ENCODE results near the gene PFN3.
"Not testable (repeated sequence)": the region's sequence is repeated elsewhere in the genome, so short reads cannot be mapped to it uniquely, and the experiment has no call there.

The PFN3 gene

DNA sequence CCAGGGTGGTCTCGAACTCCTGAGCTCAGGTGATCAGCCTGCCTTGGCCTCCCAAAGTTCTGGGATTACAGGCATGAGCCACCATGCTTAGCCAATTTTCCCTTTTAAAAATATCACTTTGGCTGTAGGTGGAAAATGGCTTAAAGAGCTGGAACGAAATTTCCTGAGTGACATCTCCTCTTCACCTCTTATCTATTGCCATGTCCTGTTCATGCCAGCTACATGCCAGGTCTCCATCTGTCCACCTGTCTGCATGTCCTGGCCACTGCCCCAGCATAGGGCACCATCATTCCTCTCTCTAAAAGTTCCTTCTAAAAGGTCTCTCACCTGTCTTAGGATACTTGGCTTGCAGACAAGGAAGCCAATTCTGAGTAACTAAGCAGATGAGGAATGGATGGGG is 23.2 kb upstream of the PFN3 start:
- no peak for DNase-seq

DNA sequence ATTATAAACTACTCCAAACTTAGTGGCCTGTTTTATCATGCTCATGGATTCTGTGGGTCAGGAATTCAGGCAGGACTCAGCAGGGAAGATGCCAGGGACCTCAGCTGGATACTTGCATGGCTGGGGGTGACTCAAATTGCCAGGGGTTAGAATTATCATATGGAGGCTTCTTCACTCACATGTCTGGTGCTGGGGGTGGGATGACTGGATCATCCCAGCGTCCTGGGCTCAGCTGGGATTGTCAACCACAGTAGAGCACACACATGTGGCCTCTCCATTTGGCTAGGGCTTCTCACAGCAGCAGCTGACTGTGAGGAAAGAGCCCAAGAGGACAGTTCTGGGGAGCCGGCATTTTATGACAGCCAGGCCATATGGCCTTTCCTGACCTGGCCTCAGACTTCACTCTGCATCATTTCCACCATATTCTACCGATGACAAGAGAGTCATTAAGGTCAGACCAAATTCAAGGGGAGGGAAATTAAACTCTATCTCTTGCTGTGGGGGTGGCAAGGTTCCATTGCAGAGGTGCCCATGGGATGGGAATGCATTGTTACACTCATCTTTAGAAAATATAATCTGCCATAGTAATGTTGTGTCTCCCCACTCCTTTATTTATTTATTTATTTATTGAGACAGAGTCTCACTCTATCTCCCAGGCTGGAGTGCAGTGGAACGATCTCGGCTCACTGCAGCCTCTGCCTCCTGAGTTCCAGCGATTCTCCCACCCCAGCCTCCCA is 20.8 kb upstream of the PFN3 start:
- DNase-seq = no peak

DNA sequence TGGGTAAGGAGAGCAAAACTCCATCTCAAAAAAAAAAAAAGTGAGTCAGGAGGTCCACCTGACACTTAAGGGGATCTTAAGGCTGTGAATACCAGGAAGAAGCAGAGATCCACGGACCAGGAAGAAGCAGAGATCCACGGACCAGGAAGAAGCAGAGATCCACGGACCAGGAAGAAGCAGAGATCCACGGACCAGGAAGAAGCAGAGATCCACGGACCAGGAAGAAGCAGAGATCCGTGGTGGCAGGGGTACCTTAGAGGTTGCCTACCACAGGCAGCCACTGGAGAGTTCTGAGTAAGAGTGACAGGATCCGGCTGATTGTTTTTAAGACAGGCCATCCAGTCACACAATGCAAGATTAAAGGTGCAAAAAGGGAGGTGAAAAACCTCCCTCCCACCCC is 20.0 kb upstream of the PFN3 start:
- not testable (repeated sequence) for DNase-seq

DNA sequence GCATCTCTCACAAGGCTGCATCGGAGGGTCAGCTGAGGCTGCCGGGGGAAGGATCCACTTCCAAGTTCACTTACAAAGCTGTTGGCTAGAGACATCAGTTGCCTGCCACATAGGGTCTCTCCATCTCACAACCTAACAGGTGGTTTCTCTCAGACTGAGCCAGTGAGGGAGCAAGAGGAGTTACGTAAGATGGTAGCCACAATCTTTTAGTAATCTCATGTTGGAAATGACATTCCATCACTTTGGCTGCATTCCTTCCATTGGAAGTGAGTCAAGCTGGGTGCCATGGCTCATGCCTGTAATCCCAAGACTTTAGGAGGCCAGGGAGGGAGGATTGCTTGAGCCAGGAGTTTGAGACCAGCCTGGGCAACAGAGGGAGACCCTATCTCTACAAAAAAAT is 18.6 kb upstream of the PFN3 start:
- DNase-seq = no peak

DNA sequence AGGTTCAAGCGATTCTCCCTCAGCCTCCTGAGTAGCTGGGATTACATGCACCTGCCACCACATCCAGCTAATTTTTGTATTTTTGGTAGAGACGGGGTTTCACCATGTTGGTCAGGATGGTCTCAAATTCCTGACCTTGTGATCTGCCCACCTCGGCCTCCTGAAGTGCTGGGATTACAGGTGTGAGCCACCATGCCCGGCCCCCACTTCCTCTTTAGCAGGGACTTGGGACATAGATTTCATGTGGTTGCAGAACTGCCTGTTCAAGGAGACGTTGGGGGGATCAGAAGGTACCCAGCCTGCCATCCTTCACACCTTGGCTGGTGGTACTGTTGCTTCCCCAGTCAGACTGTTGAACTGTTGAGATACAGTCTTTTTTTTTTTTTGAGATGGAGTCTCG is 16.6 kb upstream of the PFN3 start:
- DNase-seq = not testable (repeated sequence)

DNA sequence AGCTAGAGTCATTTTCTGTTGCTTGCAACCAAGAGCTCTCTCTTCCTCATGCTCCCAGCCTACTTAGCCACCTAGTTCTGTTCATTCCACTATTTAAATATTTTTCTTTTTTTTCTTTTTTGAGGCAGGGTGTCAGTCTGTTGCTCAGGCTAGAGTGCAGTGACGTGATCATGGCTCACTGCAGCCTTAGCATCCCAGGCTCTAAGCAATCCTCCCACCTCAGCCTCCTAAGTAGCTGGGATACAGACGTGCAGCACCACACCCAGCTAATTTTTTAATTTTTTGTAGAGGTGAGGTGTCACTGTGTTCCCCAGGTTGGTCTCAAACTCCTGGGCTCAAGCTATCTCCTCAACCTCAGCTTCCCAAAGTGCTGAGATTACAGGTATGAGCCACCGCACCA is 14.0 kb upstream of the PFN3 start:
- DNase-seq = no peak

DNA sequence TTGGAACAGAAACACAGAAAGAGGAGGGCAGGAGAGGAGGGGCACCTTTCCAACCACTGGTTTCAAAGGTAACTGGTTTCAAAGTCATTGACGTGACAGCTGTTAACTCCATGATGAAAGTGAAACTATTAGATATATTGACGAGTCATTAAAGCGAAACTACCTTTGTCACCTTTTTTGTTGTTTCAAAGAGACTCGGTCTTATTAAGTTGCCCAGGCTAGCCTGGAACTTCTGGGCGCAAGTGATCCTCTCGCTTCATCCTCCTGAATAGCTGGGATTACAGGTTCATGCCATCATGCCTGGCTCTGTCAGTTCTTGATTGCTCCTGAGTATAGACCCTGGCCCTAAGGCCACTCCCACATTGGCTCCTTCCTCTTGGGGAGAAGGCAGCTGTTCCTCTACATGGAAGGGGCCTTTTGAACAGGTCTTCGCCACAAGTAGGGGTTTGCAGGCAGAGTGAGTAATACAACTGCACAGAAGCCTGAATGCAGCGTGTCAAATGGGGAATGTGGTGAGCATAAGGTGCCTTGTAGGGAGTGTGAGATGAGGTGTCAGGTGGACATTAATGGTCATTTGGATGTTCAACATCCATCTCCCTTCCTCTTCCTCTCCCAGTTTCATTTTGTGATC is 12.3 kb upstream of the PFN3 start:
- no peak for DNase-seq

DNA sequence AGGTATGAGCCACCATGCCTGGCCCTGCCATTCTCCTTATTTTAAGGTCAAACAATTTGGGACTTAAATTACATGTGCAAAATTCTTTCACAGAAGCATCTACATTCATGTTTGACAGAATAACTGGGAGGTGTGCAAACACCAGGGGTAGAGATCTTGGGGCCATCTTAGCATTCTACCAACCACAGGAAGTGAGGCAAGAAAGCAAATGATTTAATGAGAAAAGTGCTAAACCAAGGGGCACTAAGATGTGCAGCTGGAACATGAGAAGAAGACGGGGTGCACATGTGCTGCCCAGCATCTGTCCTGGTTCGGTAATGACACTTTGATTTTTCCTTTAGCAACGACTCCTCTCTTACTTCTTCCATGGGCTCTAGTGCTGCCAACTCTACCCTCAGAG is 10.1 kb upstream of the PFN3 start:
- no peak for DNase-seq

DNA sequence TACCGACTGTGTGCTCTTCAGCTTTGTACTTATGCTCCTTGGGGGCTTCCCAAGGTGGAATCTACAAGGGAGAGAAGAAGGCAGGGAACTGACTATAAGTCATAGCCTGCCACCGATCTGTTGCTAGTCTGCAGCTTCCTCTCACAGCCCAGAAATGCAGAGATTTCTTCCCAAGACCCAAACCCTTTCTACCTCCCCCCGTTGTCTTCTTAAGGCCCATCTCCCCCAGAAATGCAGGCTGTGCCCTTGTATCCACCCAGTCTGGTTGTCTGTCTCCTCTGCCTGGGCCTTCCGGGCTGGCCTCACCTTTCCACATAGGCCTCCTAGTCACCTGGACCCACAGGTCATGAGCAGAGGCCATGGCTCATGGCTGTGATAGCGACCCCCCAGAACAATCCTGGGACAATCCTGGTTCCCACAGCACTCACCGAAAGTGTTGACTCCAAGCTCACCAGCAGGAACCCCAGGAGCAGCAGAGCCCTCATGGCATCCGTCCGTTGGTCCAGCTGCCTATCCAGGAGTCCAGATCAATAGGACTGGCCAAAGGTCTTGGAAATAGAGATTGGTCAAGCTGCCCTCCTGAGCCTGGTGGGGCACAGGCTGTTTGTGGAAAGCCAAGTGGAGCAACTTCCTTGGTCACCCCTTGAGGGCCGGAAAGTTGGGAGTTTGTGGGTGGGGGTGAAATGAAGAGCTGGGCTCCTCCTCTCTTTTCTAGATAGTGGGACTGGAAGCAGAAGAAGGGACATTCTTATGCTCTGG is 8.8 kb upstream of the PFN3 start, which contains the start of gene F12:
F12 (minus strand) TSS at position 522 of the 759 bp plus-strand sequence; CDS start at position 485, 37 bp downstream.
- no peak for DNase-seq

DNA sequence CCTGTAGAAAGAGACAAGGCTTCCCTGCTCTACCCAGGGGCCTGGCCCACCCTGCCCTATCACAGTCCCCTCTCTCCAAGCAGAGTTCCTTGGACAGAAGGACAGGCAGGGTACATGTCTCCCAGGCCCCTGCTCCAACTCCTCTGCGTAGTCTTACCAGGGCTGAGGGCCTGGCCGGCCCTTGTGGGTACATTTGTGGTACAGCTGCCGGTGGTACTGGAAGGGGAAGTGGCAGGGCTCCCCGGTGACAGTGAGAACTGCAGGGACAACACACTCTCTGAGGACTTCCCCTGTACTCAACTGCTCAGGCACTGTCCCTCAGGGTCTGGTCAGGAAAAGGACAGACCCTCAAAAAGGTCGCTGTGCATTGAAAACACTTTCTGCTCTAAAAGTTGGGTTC is 5.3 kb upstream of the PFN3 start:
- DNase-seq = no peak

DNA sequence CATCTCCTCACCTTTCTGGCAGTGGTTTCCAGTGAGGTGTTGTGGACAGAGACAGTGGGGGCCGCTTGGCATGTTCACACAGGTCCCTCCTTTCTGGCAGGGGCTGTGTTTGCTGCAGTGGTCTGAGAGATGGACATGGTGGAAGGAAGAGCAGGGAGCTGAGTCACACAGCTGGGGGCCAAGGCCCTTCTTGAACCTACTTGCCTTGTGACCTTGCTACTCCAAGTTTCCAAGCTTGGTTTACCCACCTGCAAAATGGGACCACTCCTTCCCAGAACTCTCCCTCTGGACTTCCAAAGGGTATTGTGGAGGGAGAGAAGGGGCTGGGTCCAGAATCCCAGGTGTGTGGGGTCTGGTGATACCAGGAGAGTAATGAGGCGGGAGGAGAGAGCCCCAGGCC is 4.9 kb upstream of the PFN3 start:
- DNase-seq = no peak

DNA sequence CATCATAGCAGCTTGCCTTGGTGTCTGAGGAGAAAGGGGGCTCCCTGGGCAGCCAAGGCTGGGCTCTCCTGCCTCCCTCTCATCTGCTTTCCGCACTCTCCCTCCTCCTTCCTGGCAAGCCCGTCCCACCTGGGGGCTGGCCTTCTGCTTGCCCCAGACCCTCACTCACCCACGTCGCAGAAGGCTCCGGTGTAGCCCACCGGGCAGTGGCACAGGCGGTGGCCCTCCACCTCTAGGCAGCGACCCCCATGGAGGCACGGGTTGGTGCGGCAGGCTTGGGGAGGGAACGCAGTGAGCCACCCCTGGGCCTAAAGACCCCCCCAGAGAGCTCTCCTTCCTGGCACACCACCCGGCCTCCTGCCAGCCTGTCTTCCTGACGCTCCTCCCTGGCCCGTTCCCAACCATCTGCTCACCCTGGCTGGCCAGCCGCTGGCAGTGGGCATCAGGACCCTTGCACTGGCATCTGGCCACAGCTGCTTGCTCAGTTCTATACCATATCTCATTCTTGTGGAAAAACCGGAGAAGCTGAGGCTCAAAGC is 4.2 kb upstream of the PFN3 start:
- no peak for DNase-seq

DNA sequence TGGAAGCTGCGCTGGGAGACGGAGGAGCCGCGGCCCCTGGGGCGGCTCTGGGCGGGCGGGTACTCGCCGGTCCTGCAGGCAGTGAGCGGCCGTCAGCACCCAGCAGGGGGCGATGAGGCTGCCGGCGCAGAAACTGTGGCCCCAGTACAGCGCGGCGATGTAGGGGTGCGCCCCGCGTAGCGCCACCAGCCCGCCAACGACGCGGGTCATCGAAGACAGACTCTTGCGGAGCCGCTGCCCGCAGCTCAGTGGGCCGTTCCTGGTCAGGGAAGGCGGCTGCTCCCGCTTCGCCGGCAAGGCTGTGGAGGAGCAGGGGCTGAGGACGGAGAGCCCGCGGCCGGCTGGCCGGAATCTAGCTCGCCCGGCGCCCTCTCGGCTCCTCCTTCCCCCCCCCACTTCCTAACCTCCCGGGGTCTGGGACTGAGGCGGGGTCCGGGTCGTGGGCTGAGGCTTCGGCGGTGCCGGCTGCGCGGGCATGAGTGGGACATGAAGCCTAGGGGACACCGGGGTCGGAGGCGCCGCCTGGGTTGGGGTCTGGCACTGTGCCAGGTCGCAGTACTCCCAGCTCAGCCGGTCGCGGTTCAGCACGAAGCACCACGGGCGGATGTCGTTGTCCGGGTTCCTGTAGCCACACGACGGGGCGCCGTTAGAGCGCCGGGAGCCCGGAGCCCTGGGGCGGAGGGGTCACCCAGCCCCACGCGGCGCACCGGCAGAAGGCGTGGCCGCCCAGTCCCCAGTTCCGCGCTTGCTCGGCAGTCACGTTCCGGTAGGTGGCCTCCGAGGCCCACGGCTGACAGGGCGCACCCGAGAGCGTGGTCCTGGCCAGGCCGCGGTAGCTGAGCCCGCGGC is 3.6 kb upstream of the PFN3 start:
- DNase-seq = peak; percentile 38

DNA sequence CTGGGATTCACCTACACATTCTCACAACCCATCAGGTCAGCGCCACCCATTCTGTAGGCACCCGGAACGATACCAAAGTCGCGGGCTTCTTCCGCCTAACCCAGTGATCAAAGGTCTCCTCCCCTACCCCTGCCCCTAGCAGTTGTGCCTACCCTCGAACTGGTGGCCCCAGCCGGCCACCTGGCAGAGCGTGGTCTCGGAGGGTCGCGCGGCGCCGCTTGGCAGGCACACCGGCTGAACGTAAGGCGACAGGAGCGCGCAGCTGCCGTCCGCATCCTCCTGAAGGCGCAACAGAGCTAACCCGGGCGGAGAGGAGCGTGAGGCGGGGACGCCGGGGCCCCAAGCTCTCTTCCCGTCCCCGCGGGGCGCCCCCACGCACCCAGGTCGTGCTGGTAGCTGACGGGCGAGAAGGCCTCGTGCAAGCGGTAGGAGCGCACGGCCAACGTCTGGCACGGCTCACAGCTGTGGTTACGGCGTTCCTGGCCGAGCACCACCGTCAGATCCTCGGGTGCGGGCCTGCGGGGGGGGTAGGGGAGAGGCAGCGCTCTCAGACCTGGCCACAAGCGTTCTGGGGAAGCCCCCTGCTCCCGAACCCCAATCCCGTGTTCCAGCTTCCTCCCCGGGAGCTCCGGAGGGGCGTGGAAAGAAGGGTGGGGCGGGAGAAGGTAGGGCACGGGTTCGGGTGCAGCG is 2.8 kb upstream of the PFN3 start:
- DNase-seq = no peak

DNA sequence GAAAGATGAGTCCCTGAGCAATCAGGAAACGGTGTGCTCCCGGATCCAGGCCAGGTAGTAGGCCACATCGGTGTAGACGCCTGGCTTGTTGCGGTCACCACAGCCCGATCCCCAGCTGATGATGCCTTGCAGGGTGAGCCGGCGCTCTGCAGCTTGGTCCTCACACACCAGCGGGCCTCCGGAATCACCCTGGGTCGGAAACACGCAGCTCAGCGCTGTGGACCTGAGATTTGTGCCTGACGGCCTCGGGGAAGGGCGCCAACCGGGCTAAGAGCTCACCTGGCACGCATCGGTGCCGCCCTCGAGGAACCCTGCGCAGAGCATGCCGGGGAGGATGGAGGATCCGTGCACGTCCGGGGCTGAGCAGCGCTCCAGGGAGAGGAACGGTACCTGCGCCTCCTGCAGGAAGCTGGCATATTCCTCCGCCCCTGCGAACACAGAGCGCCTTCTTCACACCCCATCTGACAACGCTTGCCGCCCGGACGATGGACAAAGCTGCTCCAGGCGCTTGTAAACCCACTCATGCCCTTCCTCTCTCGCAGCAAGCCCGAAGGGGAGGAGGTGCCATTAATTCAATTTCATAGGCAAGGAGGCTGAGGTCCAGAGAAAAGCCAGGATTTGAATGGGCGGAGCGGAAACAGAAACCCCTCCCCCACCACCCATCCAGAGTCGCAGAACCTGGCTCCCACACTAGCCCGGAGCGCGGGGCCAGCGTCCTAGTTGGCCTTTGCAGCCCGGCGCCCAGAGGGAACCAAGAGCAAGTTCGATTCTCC is 2.0 kb upstream of the PFN3 start:
- peak; percentile 55 for DNase-seq

DNA sequence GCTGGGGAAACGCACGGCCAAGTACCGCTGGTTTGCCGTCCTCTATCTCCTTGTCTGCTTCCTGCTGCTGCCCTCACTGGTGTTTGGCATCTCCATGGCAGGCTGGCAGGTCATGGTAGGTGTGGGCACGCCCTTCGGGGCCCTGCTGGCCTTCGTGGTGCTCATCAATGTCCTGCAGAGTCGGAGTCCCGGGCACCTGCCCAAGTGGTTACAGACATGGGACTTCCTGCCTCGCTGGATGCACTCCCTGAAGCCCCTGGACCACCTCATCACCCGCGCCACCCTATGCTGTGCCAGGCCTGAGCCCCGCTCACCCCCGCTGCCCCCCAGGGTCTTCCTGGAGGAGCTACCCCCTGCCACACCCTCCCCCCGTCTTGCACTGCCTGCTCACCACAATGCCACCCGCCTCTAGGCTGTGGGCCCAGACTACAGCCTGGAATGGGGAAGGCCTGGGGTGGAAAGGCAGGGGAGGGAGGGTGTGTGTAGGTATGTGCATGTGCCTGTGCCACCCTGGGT is 2.5 kb downstream of the PFN3 start:
- no peak for DNase-seq

DNA sequence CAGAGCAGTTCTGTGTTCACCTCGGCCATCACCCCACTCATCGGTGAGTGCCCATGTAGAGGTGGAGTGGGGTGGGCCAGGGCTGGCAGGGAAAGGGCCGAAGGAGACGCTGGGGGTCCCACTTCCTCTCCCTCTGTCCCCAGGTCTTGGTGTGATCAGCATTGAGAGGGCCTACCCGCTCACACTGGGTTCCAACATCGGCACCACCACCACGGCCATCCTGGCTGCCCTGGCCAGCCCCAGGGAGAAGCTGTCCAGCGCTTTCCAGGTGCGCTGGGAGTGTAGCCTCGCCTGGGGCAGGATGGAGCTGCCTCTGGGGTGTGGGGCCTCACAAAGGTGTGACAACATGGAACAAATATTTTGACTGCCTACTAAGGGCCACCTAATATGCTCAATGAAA is 3.7 kb downstream of the PFN3 start:
- no peak for DNase-seq

DNA sequence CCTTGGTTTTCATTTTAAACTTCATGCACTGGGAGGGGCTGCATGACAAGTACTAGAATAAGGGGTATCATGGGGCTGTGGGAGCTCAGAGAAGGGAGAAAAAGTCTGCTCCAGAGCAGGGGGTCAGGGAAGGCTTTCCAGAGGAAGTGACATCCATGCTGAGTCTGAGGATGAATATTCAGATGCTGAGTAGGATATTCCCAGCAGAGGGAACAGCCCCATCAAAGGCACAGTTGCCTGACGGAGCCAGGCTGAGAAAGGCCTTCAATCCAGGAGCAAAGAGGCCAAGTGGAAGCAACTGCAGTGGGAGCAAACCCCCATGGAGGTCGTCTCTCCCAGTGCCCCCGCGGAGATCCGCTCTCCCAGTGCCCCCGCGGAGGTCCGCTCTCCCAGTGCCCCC is 4.4 kb downstream of the PFN3 start:
- DNase-seq = no peak

DNA sequence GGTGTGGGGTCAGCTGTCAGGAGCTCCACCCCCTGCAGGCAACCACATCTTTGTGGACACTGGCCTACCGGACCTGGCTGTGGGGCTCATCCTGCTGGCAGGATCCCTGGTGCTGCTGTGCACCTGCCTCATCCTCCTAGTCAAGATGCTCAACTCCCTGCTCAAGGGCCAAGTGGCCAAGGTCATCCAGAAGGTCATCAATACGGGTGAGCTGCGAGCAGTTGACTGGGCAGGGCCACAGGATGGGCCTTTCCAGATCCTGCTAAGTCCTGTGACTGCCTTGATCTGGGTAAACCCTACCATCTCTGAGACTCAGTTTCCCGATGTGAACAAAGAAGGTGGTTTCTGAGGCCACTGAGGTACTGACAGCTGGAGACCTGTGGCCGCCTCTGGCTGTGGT is 6.5 kb downstream of the PFN3 start:
- no peak for DNase-seq

DNA sequence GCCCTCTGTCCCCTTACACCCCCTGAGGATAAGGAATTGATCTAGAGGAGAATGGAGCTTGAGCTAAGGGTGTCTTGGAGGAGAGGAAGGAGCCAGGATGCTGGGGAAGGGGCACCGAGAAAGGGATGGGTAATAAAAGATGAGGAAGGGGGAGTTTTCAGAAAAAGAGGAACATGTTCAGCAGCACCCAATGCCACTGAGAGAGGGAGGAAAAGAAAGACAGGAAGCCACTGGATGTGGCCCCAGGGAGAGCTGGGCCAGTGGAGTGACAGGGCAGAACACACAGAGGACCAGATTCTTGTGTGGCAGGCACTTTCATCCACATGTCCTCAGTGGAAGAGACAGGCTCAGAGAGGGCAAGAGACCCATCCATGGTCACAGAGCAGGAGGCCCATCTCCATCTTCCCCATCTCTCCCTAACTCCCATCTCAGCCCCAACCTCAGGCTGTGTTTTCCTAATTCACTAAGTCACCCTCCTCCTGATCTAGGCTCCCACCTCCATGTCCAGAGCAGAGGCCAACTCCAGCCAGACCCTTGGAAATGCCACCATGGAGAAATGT is 7.2 kb downstream of the PFN3 start:
- DNase-seq = no peak

DNA sequence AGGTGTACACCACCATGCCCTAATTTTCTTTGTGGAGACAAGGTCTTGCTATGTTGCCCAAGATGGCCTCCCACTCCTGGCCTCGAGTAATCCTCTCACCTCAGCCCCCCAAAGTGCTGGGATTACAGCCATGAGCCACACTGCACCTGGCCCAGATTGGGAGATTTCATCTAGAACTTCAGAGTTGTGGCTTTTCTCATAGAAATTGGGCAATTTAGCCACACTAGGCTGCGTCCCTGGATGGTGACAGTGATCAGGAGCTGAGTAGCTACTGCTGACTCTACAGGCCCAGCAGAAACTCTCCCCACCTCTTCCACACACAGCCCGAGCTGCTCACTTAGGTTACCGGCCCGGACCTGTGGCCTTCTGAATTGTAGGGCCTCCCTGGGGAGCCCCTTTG is 7.7 kb downstream of the PFN3 start:
- no peak for DNase-seq

All from NCI-H510A treated with DMSO at 0.1 percent for 48 hours (cell line).